HCT116 (cell line): Measurements from ENCODE around the gene XRCC3.

Experiments used
- CBX3 ChIP-seq: IDR thresholded peaks from 2 replicates; pipeline ENCODE4 v1.6.1; 2012; ENCODE audit warnings: low read depth
- CEBPB ChIP-seq: IDR thresholded peaks from 2 replicates; pipeline ENCODE4 v1.6.1; 2012; ENCODE audit warnings: low read depth
- CTCF ChIP-seq, 3 experiments: fragments of 200-600 bp in 1 of 3; sonication (generic) in 1 of 3; IDR thresholded peaks in 2 of 3; conservative IDR thresholded peaks in 1 of 3; 2 replicates each; pipeline ENCODE4 v1.5.1; 2012 to 2017; ENCODE audit warnings: low read depth in 2 of 3, low read length in 2 of 3, antibody characterized with exemption in 1 of 3, borderline replicate concordance in 1 of 3, control low read depth in 1 of 3, mild to moderate bottlenecking in 1 of 3, mixed read lengths in 1 of 3, mixed run types in 1 of 3, moderate library complexity in 1 of 3; ENCODE audit not compliant: insufficient read depth in 1 of 3
- POLR2A ChIP-seq: IDR thresholded peaks from 2 replicates; pipeline ENCODE4 v1.7.0; 2011; ENCODE audit warnings: borderline replicate concordance; ENCODE audit not compliant: insufficient read depth, insufficient read length; ENCODE audit errors: extremely low read depth
- POLR2AphosphoS5 ChIP-seq: IDR thresholded peaks from 2 replicates; pipeline ENCODE4 v1.6.1; 2011; ENCODE audit warnings: mild to moderate bottlenecking, low read depth, low read length, moderate library complexity
- RAD21 ChIP-seq: IDR thresholded peaks from 2 replicates; pipeline ENCODE4 v1.6.1; 2012; ENCODE audit warnings: low read depth, mild to moderate bottlenecking
- REST ChIP-seq: IDR thresholded peaks from 2 replicates; pipeline ENCODE4 v1.6.1; 2012; ENCODE audit warnings: low read depth
- SP1 ChIP-seq: IDR thresholded peaks from 2 replicates; pipeline ENCODE4 v1.6.1; 2012; ENCODE audit warnings: low read depth
- SRF ChIP-seq: IDR thresholded peaks from 2 replicates; pipeline ENCODE4 v1.6.1; 2012; ENCODE audit warnings: low read depth

- TF ChIP-seq REST (no peak), POLR2AphosphoS5 (no peak), CEBPB (no peak), CTCF (IDR thresholded peaks at IDR 0.05 in 2 of 3, conservative IDR thresholded peaks at IDR 0.05 in 1 of 3; ENCODE audit: borderline replicate concordance in 1 of 3, insufficient read depth in 1 of 3, low read depth in 2 of 3, low read length in 2 of 3) (no peak), CBX3 (no peak), POLR2A (no peak), RAD21 (no peak), SRF (no peak), SP1 (no peak)
Observed at GRCh38 chr14:103692159-103692558, 23.1 kb downstream of the XRCC3 start.
